Measurements from ENCODE around the gene STPG2. TPM values are rescaled to one million over a fixed set of nuclear protein-coding genes. Genes with fewer than 3 reads are reported as not detected.
A peak's percentile ranks its signal among the peaks of the same experiment; 100 is the strongest.

Gene STPG2
- total RNA-seq, 1 donor from 2014 or later: 0.66 TPM

GRCh38 chr4:97942137-97942536 is 201.1 kb downstream of the STPG2 start:
- Mint-ChIP-seq H3K27ac (ENCODE audit: unreplicated experiment) (no peak overlapping the region), H3K9me3 (ENCODE audit: unreplicated experiment) (peaks cover 12% of the 10 kb centered on the region), H3K4me3 (ENCODE audit: unreplicated experiment) (no peak overlapping the region), H3K4me1 (ENCODE audit: low read depth, unreplicated experiment) (no peaks in the 10 kb centered on the region), H3K36me3 (ENCODE audit: unreplicated experiment) (peaks cover 11% of the 10 kb centered on the region), H3K27me3 (ENCODE audit: unreplicated experiment) (no peaks in the 10 kb centered on the region)
- no peak for DNase-seq
- TF ChIP-seq CTCF (IDR thresholded peaks at IDR 0.05; ENCODE audit: partially characterized antibody, unreplicated experiment): no peak

GRCh38 chr4:97938141-97938540 is 205.1 kb downstream of the STPG2 start:
- no peak overlapping the region for H3K4me3 Mint-ChIP-seq (ENCODE audit: unreplicated experiment)
- no peaks in the 10 kb centered on the region for H3K4me1 Mint-ChIP-seq (ENCODE audit: low read depth, unreplicated experiment)
- H3K9me3 Mint-ChIP-seq (ENCODE audit: unreplicated experiment): peaks cover 12% of the 10 kb centered on the region
- no peak for TF ChIP-seq CTCF (IDR thresholded peaks at IDR 0.05; ENCODE audit: partially characterized antibody, unreplicated experiment)
- DNase-seq: peak; percentile 46
- H3K27me3 Mint-ChIP-seq (ENCODE audit: unreplicated experiment): no peaks in the 10 kb centered on the region
- H3K27ac Mint-ChIP-seq (ENCODE audit: unreplicated experiment): no peak overlapping the region
- H3K36me3 Mint-ChIP-seq (ENCODE audit: unreplicated experiment): peaks cover 11% of the 10 kb centered on the region

- DNase-seq: no peak
- H3K4me1 Mint-ChIP-seq (ENCODE audit: low read depth, unreplicated experiment): no peaks in the 10 kb centered on the region
- no peak for TF ChIP-seq CTCF (IDR thresholded peaks at IDR 0.05; ENCODE audit: partially characterized antibody, unreplicated experiment)
- H3K27ac Mint-ChIP-seq (ENCODE audit: unreplicated experiment): no peak overlapping the region
- no peaks in the 10 kb centered on the region for H3K36me3 Mint-ChIP-seq (ENCODE audit: unreplicated experiment)
- no peaks in the 10 kb centered on the region for H3K27me3 Mint-ChIP-seq (ENCODE audit: unreplicated experiment)
- no peak overlapping the region for H3K4me3 Mint-ChIP-seq (ENCODE audit: unreplicated experiment)
- H3K9me3 Mint-ChIP-seq (ENCODE audit: unreplicated experiment): peaks cover 1% of the 10 kb centered on the region
These were observed 218.8 kb downstream of the STPG2 start for GRCh38 chr4:97924341-97924958.

GRCh38 chr4:97923096-97923495 is 220.2 kb downstream of the STPG2 start:
- Mint-ChIP-seq H3K27me3 (ENCODE audit: unreplicated experiment) (no peaks in the 10 kb centered on the region), H3K27ac (ENCODE audit: unreplicated experiment) (no peak overlapping the region), H3K4me3 (ENCODE audit: unreplicated experiment) (no peak overlapping the region), H3K36me3 (ENCODE audit: unreplicated experiment) (no peaks in the 10 kb centered on the region), H3K9me3 (ENCODE audit: unreplicated experiment) (peaks cover 1% of the 10 kb centered on the region), H3K4me1 (ENCODE audit: low read depth, unreplicated experiment) (no peaks in the 10 kb centered on the region)
- DNase-seq: no peak
- no peak for TF ChIP-seq CTCF (IDR thresholded peaks at IDR 0.05; ENCODE audit: partially characterized antibody, unreplicated experiment)

GRCh38 chr4:97917115-97917514 is 226.2 kb downstream of the STPG2 start:
- Mint-ChIP-seq H3K4me1 (ENCODE audit: low read depth, unreplicated experiment) (no peaks in the 10 kb centered on the region), H3K36me3 (ENCODE audit: unreplicated experiment) (no peaks in the 10 kb centered on the region), H3K4me3 (ENCODE audit: unreplicated experiment) (no peak overlapping the region), H3K27ac (ENCODE audit: unreplicated experiment) (no peak overlapping the region), H3K27me3 (ENCODE audit: unreplicated experiment) (peaks cover 2% of the 10 kb centered on the region), H3K9me3 (ENCODE audit: unreplicated experiment) (peaks cover 3% of the 10 kb centered on the region)
- no peak for TF ChIP-seq CTCF (IDR thresholded peaks at IDR 0.05; ENCODE audit: partially characterized antibody, unreplicated experiment)
- DNase-seq: no peak

All from glutamatergic neuron (in vitro differentiated cells).